ENCODE measurements around the gene PPIB.

GRCh38 chr15:64138331-64138941 is 24.4 kb downstream of the PPIB start:
- no peak for TF ChIP-seq CTCF (IDR thresholded peaks at IDR 0.05)
- TF ChIP-seq EZH2 (IDR thresholded peaks at IDR 0.05; ENCODE audit: borderline replicate concordance, insufficient read depth, low read depth, low read length, poor library complexity, severe bottlenecking): no peak

All from B cell (primary cell).